Heart right ventricle (tissue), 16 donors: ENCODE results near the gene PCSK6. TPM values are rescaled to one million over a fixed set of nuclear protein-coding genes. Genes with fewer than 3 reads are reported as not detected.

Experiments used
- ATAC-seq, 8 donors: fragments of 200-7000 bp; cut with Tn5 transposase; one replicate each; pipeline ENCODE4 v1.9.1; 2020; ENCODE audit warnings: mild to moderate bottlenecking in 8 of 8, moderate library complexity in 8 of 8, moderate number of reproducible peaks in 1 of 8
- DNase-seq, 2 donors: peaks; one replicate each; pipeline ENCODE4 v3.0.0-alpha.2; 2020
- H3K27ac ChIP-seq, 10 donors: fragments of 200-600 bp; sonication (generic) in 2 of 10; one replicate each; pipeline versions ENCODE4 v1.5.0 to v1.8.0; 2020 to 2022; ENCODE audit warnings: mild to moderate bottlenecking in 3 of 10
- H3K27me3 ChIP-seq, 7 donors: fragments of 200-600 bp; one replicate each; pipeline ENCODE4 v1.8.0; 2021 to 2022; ENCODE audit warnings: mild to moderate bottlenecking in 2 of 7
- H3K36me3 ChIP-seq, 9 donors: fragments of 200-600 bp; sonication (generic) in 1 of 9; one replicate each; pipeline versions ENCODE4 v1.5.0 to v1.8.0; 2020 to 2022; ENCODE audit warnings: mild to moderate bottlenecking in 2 of 9
- H3K4me1 ChIP-seq, 9 donors: fragments of 200-600 bp; sonication (generic) in 1 of 9; one replicate each; pipeline versions ENCODE4 v1.5.0 to v1.8.0; 2020 to 2022; ENCODE audit warnings: mild to moderate bottlenecking in 4 of 9
- H3K4me3 ChIP-seq, 10 donors: fragments of 200-600 bp; sonication (generic) in 2 of 10; one replicate each; pipeline versions ENCODE4 v1.5.0 to v1.8.0; 2020 to 2022; ENCODE audit warnings: mild to moderate bottlenecking in 7 of 10, moderate library complexity in 2 of 10
- H3K9me3 ChIP-seq, 11 donors: fragments of 200-600 bp in 10 of 11; sonication (generic) in 2 of 11; one replicate each; pipeline versions ENCODE4 v1.5.0 to v1.8.0; 2013 to 2022; ENCODE audit warnings: mild to moderate bottlenecking in 2 of 11, control low read depth in 1 of 11, moderate library complexity in 1 of 11
- CTCF ChIP-seq, 9 donors: fragments of 200-600 bp; sonication (generic) in 2 of 9; IDR thresholded peaks; one replicate each; pipeline versions ENCODE4 v1.5.0 to v1.8.0; 2021 to 2022; ENCODE audit warnings: antibody characterized with exemption in 9 of 9, mild to moderate bottlenecking in 5 of 9, moderate library complexity in 1 of 9
- WGBS, 2 donors: extraction: QIAGEN DNeasy Blood & Tissue Kit; methylation state at CpG; one replicate each; pipeline ENCODE4 v1.1.7; 2013; ENCODE audit warnings: inconsistent platforms in 1 of 2; 5-methylcytosine and 5-hydroxymethylcytosine counted together
- intact Hi-C, 10 donors: fragments of 100-400 bp; cut with DNase I; formaldehyde crosslinking; loops; one replicate each; pipeline versions ENCODE4 v1.11.1 to v1.14.2; 2022
- polyA plus RNA-seq, 2 donors: library from polyadenylated mRNA; stranded (reverse); fragments of 200-250 nt; gene quantifications; one replicate each; pipeline ENCODE4 v1.2.3, GENCODE V29; 2013
- total RNA-seq, 10 donors: library from RNA; stranded (reverse); fragmentation: NEBNext Ultra II Directional in 3 of 10; extraction: Animal tissue kit (Norgen Biotek cat#: 25700) in 3 of 10; gene quantifications; one replicate each; pipeline versions ENCODE4 v1.2.1 to v1.2.4, GENCODE V29; 2021 to 2023
- donor health status: Arrhythmogenic right ventricular cardiomyopathy.
- donor health status: ischemic (EF 13 %, LVEDD 7.1; RV severe dilation, severe dysfunction).
- donor health status: healthy with polysubstance abuse.
- donor health status: DM: no; HTN: yes; CAD: no.
- donor health status: DM: no; HTN: no; CAD: no.
- donor health status: ischemic (EF 25% LVEDD 6.9; RV normal size, moderate dysfunction).
- donor health status: ischemic (EF 25% LVEDD 5.7; RV mildly dilated, moderate dysfunction).
- donor health status: healthy.
- donor health status: DM: yes; HTN: yes; CAD: no.
- donor health status: Ischemic cardiomyopathy.
- donor health status: ischemic (EF 35%, LVEDD 5.7; RV mildly dilated, moderate dysfunction).
- donor health status: nonischemic (EF 11% LVEDD 7.7; RV severe dilation, severe dysfunction).
- donor health status: DM: yes; HTN: yes; CAD: no.
- donor health status: PGD.
- donor health status: ischemic (EF 29% LVEDD 5.4; RV normal size, mild dysfunction).
- donor health status: nonischemic (EF 23%, LVEDD 6.1; RV moderate dilation, normal function).

Gene PCSK6
- total and polyA plus RNA-seq, 12 donors: 4.6 to 34.0 (median 21.7) TPM

DNA sequence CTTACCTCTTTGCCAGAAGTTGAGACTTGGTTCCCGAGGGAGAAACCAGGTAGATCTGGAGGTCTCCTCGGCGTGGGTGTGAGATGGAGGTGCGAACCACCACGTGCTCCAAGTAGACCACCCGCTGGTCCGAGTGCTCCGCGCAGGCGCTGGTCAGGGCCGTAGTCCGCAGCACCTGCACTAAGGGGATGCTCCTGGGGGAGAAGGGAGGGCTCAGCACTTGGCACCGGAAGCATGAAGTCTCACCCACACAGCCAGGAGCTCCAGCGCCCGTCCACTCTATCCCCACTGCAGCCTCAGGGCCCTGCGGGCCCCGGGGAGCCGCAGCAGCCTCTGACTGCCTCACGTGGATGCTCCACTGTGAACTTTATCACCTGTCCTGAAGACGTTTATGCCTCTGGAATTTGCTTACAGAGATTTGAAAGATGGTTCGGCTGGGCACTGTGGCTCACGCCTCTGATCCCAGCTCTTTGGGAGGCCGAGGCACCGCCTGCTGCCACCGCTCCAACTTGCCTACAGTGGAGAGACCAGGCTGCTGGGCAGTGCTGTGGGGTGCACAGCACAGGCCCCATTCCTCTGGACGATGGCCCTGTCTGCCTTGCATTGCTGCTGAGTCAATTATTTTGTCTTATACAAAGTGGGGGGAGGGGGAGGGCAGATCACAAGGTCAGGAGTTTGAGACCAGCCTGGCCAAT is 119.0 kb downstream of the PCSK6 start:
- Histone ChIP-seq H3K4me3 (no peak overlapping the region), H3K4me1 (peaks cover 0 to 24% (median 5%) of the 10 kb centered on the region in 9 donors), H3K9me3 (peaks cover 0 to 3% (median 0%) of the 10 kb centered on the region in 11 donors), H3K27me3 (no peaks in the 10 kb centered on the region), H3K27ac (no peak overlapping the region), H3K36me3 (peaks cover 0 to 7% (median 0%) of the 10 kb centered on the region in 9 donors)
- intact Hi-C loops: loop anchor here in 1 of 10 donors (10.0 kb wide), 1 partner anchor 124 kb away; no protein-coding TSS in a partner anchor
- ATAC-seq (no peak), DNase-seq (no peak)
- TF ChIP-seq CTCF (IDR thresholded peaks at IDR 0.05): no peak
- 94 to 95% methylated on average over 26 of the region's 26 CpGs for WGBS, 2 donors

DNA sequence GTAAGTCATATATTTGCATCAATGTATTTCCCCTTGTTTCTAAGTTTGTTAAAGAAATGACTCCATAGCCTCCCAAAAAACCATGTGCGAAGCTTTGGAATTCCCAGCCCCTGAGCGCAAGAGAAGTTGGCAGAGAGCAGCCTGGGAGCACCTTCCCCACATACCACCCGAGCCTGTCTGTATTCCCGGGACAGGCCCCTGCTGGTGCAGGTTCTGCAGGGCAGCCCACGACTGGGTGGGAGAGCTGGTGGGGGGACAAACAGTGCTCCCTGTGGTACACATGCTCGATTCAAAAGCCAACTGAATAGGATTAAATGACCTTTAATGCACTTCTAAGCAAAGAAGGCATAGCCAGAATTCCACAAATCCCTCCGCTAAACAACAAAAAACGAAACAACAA is 119.8 kb downstream of the PCSK6 start:
- H3K4me3 ChIP-seq: no peak overlapping the region
- peaks cover 0 to 11% (median 4%) of the 10 kb centered on the region in 11 donors for H3K9me3 ChIP-seq
- no peaks in the 10 kb centered on the region for H3K27me3 ChIP-seq
- no peak for ATAC-seq
- WGBS, 2 donors: 90 to 94% methylated on average over 8 of the region's 8 CpGs
- no peak for TF ChIP-seq CTCF (IDR thresholded peaks at IDR 0.05)
- peak overlapping the region in 2 of 10 donors; percentile 89 for H3K27ac ChIP-seq
- H3K36me3 ChIP-seq: peaks cover 0 to 15% (median 0%) of the 10 kb centered on the region in 9 donors
- no peak for DNase-seq
- intact Hi-C loops: loop anchor here in 5 of 10 donors (10.0 kb wide), 4 partner anchors 75 to 135 kb away; partner anchors contain the start of genes PCSK6 (in 1 of the 5) and SNRPA1 (in 1 of the 5)
- H3K4me1 ChIP-seq: peaks cover 0 to 24% (median 5%) of the 10 kb centered on the region in 9 donors

- ATAC-seq (peak; percentile 63 to 93 (median 86)), DNase-seq (peak; percentile 40 to 53)
- peaks cover 0 to 24% (median 5%) of the 10 kb centered on the region in 9 donors for H3K4me1 ChIP-seq
- intact Hi-C loops: loop anchor here in 4 of 10 donors (1.0 to 10.0 kb wide), 4 partner anchors 74 to 136 kb away; partner anchors contain the start of genes PCSK6 (in 1 of the 4) and SNRPA1 (in 1 of the 4)
- H3K27ac ChIP-seq: peak overlapping the region; percentile 42 to 89 (median 80)
- WGBS, 2 donors: 68% methylated on average over 15 of the region's 15 CpGs
- peaks cover 0 to 14% (median 4%) of the 10 kb centered on the region in 11 donors for H3K9me3 ChIP-seq
- H3K4me3 ChIP-seq: peak overlapping the region in 5 of 10 donors; percentile 18 to 28 (median 24)
- H3K36me3 ChIP-seq: peaks cover 0 to 20% (median 0%) of the 10 kb centered on the region in 9 donors
- TF ChIP-seq CTCF (IDR thresholded peaks at IDR 0.05): peak in 2 of 9 donors; percentile 16 to 27
- no peaks in the 10 kb centered on the region for H3K27me3 ChIP-seq
Measured at GRCh38 chr15:101368861-101369642, 120.5 kb downstream of the PCSK6 start.
